SW 1271 (cell line): ENCODE data around the gene SEMA7A.
"Not testable (repeated sequence)": the region's sequence is repeated elsewhere in the genome, so short reads cannot be mapped to it uniquely, and the experiment has no call there.

Experiments
- DNase-seq, 2 experiments: peaks; one replicate each; lab custom pipeline; 2025; lab: John Stamatoyannopoulos, UW

Gene SEMA7A

DNA sequence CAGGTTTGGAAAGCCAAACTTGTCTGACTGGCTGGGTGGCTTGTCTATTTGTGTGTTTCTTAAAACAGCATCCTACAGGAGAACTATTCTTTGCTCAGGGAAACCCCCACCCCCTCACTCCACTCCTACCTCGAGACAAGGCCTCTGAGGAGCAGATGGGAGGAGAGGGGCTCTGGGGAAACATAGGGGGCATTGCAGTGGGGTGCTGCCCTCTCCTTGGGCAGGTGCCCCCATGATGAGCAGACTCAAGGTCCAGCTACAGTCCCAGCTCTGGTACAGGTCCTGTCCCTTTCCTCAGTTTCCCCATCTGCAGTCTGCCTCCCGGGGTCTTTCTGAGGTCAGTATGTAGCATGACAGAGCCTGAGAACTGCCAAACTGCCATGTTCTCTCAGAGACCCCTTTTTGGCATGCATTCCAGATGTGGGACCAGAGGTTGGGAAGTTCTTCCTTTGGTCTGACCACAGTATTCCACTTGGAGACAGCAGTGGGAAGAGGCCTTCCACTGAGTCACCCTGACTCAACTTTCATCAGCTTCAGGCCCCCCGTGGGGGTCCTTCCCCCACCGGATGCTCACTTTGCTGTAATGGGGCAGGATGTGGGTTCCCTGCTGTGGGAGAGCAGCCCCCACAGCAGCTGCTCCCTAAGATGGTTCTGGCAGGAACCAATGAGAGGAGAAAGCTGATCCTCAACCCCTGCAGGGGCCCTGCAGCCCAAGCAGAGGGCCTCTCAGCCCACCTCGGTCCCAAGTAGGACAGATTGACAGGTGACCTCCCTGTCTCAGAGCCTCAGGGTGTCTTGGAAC lies 34.0 kb downstream of the SEMA7A start:
- DNase-seq: no peak

- no peak for DNase-seq
Observed at GRCh38 chr15:74399100-74399499, 34.7 kb downstream of the SEMA7A start.

GRCh38 chr15:74398183-74398582 lies 35.6 kb downstream of the SEMA7A start:
- no peak for DNase-seq

DNA sequence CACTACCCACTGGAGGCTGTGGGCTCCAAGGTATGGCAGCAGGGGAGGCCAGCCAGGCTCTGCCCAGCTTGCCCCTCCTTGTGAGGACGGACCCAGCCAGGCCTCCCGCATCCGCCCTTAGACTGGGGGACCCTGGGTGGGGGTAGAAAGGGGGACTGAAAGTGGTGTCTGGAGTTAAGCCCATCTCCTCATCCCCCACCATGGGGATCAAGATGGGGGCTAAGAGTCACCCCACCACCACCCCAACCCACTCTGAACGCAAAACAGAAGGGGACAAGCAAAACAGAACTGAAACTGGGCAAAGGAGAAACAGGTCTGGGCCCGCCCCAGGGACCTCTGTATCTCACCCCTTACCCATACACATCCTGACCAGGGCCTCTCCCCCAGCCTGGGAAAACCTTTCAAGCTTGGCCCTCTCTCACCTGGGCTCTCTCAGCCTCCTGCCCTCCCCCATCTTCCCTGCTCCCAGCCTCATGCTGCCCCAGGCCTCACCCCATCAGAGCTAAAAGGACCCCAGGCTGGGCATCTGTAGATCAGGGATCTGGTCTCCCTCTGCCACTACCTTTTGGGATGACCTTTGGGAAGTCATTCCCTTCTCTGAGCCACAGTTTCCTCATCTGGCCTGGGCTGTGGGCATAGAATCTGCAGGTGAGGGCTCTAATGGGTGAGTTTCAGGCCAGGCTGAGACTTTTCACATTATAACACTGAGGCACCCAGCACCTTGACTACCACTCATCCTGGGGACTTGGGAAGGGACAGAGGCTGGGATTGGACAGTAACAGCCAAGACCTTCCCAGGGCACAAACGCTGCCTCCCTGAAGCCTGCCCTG lies 36.3 kb downstream of the SEMA7A start:
- DNase-seq: no peak

GRCh38 chr15:74396445-74397238 lies 37.1 kb downstream of the SEMA7A start:
- DNase-seq: peak; percentile 22 to 60

GRCh38 chr15:74396146-74396438 lies 37.7 kb downstream of the SEMA7A start:
- no peak for DNase-seq

GRCh38 chr15:74395319-74396145 lies 38.2 kb downstream of the SEMA7A start:
- DNase-seq: no peak

DNA sequence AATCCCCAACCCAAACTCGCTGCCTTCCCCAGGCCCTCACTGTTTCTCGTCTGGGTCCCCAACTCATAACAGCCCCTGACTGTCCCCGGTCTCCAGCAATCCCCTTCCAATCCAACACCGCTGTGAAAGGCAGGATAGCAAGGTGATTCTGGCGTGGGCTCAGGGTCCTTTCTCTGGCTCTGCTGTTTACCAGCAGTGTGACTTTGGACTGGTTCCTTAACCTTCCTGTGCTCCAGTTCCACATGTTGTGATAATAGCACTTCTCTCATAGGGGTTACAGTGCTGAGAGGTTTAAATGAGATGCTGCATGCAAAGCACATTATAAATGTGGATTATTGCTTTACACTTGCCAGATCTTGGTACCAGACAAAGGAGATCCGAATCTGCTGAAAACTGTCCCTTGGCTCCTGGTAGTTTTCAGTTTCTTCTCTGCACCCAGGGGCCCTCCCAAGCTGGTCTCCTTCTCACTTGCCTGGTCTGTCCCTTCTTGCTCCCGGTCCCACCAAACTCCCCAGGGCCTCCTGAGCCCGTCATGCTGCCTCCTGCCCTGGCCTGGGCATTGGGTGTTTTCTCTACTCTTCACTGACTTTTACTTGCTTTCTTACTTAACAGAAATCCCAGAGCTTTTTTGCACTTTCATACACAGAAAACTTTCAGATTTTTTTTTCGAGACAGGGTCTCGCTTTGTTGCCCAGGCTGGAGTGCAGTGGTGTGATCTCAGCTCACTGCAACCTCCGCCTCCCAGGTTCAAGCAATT lies 39.5 kb downstream of the SEMA7A start:
- no peak for DNase-seq

GRCh38 chr15:74393423-74393822 lies 40.3 kb downstream of the SEMA7A start:
- no peak for DNase-seq

DNA sequence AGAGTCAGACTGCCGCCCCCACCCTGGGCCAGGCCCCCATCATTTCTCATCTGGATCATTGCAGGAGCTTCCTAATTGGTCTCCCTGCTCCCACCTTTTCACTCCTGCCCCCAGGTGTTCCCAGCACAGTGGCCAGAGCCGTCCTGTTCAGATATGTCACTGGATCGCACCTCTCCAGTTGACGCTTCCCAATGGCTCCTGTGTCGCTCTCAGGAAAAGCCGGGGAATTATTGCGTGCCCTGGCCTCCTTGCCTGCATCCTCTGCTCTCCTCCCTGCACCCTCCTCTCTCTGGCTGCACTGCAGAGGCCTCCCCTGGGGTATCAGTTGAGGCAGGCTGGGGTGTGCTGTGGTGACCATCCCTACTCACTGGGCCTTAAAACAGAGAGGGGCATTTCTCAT lies 40.9 kb downstream of the SEMA7A start:
- DNase-seq: no peak

DNA sequence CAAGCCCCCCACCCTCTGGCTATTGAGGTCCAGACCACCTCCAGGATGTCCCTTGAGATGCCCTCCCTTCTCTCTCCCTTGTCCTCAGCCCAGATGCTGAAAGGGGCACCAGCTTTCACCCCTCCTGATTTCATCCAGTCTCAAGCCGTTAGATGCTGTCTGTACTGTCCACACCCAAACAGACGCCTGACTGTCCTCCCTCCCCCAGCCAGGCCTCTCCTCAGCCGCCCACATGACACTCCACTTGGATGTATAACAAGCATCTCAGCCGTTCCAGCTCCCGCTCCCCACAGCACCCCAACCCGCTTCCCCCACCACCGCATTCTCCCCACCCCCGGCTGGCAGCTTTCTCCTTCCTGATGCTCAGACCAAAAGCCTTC lies 41.3 kb downstream of the SEMA7A start:
- DNase-seq: no peak

DNA sequence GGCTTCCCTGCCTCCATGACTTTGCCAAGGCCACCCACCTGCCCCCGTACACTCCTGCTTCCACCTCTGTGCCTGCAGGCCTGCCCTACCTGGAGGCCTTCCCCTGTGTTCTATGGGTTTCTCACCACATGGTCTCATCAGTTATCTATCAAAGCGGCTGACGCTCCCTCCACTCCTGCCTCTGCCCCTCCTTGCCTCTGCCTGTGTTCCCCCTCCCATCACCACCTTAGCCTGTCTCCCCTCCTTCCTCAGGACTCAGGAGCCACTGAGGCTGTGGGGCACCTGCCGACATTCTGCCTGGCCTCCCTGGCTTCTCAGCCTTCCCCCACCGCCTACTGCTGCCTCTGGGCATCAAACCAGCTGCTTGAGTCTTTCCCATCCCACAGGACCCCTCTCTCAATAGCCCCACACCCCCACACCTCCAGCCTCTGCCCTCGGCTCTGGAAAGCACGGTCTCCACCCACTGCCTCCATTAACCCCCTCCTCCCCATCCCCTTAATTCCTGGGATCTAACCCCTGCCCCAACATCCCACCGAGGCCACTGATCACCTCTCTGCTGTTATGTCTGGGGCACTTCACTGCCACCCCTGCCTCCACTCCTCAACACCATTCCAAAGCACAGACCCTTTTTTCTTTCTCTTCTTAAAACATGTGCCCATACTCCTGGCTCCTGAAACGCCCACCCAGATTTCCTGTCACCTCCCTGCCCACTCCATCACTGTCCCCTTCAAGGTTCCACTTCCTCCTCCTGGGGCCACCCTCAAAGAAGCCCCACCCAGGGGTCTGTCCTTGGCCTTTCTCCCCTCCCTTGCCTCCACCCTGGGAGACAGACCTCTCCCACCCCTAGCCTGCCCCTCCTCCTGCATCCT lies 41.9 kb downstream of the SEMA7A start:
- no peak for DNase-seq

- DNase-seq: no peak
Observed at GRCh38 chr15:74390647-74391288, 43.0 kb downstream of the SEMA7A start.

DNA sequence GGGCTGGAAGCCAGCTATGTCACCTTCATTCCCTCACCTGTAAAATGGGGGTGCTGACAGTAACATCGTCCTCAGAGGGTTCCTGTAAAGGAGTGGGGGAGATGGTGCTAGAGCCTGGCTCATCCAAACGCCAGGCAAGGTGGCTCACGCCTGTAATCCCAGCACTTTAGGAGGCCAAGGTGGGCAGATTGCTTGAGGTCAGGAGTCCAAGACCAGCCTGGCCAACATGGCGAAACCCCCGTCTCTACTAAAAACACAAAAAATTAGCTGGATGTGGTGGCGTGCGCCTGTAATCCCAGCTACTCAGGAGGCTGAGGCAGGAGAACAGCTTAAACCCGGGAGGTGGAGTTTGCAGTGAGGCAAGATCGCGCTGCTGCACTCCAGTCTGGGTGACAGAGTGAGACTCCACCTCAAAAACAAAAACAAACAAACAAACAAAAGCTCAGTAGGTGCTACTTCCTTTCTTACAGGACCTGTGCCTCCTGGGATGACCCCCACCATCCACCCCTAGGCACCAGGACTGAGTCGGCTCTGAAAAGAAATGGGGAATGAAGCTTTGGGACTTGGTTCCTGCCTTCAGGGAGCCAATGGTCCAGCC lies 43.6 kb downstream of the SEMA7A start:
- DNase-seq: not testable (repeated sequence)

- DNase-seq: no peak
Observed at GRCh38 chr15:74389241-74390048, 44.3 kb downstream of the SEMA7A start.

- DNase-seq: no peak
Observed at GRCh38 chr15:74388363-74388951, 45.3 kb downstream of the SEMA7A start.

GRCh38 chr15:74387621-74388362 lies 46.0 kb downstream of the SEMA7A start:
- no peak for DNase-seq
